Fibroblast of lung (primary cell): Measurements from ENCODE around the gene PSEN1. TPM values are rescaled to one million over a fixed set of nuclear protein-coding genes. Genes with fewer than 3 reads are reported as not detected.

Experiments
- DNase-seq, 2 donors: peaks; one replicate each; pipeline versions ENCODE4 v3.0.0 to v3.0.0-alpha.2; 2010; ENCODE audit warnings: low read depth in 2 of 2
- H2AFZ ChIP-seq: 2 replicates; pipeline ENCODE4 v1.5.1; 2012; ENCODE audit warnings: low read length, control low read depth, inconsistent platforms
- H3K27ac ChIP-seq: 2 replicates; pipeline ENCODE4 v1.5.1; 2011; ENCODE audit warnings: low read length, control low read depth; ENCODE audit not compliant: insufficient read depth
- H3K27me3 ChIP-seq: 2 replicates; pipeline ENCODE4 v1.5.1; 2011; ENCODE audit warnings: mild to moderate bottlenecking, low read length; ENCODE audit not compliant: control insufficient read depth, insufficient read depth
- H3K36me3 ChIP-seq: 2 replicates; pipeline ENCODE4 v1.5.1; 2011; ENCODE audit warnings: low read length; ENCODE audit not compliant: control insufficient read depth, insufficient read depth
- H3K4me1 ChIP-seq: 2 replicates; pipeline ENCODE4 v1.5.1; 2011; ENCODE audit warnings: low read length; ENCODE audit not compliant: control insufficient read depth, insufficient read depth; ENCODE audit errors: extremely low read depth
- H3K4me2 ChIP-seq: 2 replicates; pipeline ENCODE4 v1.5.1; 2011; ENCODE audit warnings: low read length, control low read depth; ENCODE audit not compliant: insufficient read depth; ENCODE audit errors: extremely low read depth
- H3K4me3 ChIP-seq, 4 experiments: fragments of 200-600 bp in 1 of 4; sonication (generic) in 1 of 4; replicated peaks in 1 of 4; 2 replicates each; pipeline ENCODE4 v1.5.1; 2011 to 2016; ENCODE audit warnings: low read length in 4 of 4, low read depth in 3 of 4, mild to moderate bottlenecking in 3 of 4, control low read depth in 2 of 4, inconsistent platforms in 1 of 4, mixed read lengths in 1 of 4; ENCODE audit not compliant: insufficient read depth in 1 of 4; ENCODE audit errors: control extremely low read depth in 1 of 4
- H3K79me2 ChIP-seq: 2 replicates; pipeline ENCODE4 v1.5.1; 2012; ENCODE audit warnings: mild to moderate bottlenecking, low read length, inconsistent platforms; ENCODE audit not compliant: control insufficient read depth, insufficient read depth
- H3K9ac ChIP-seq: 2 replicates; pipeline ENCODE4 v1.5.1; 2011; ENCODE audit warnings: mild to moderate bottlenecking, low read length, control low read depth; ENCODE audit not compliant: insufficient read depth
- H3K9me3 ChIP-seq: 2 replicates; pipeline ENCODE4 v1.5.1; 2012; ENCODE audit warnings: low read depth, low read length; ENCODE audit not compliant: control insufficient read depth, insufficient read depth
- H4K20me1 ChIP-seq: 2 replicates; pipeline ENCODE4 v1.5.1; 2011; ENCODE audit warnings: low read length; ENCODE audit not compliant: control insufficient read depth, insufficient read depth; ENCODE audit errors: extremely low read depth
- CTCF ChIP-seq, 2 donors: IDR thresholded peaks in 1 of 2; conservative IDR thresholded peaks in 1 of 2; 1 replicate in 1 of 2; 2 replicates in 1 of 2; pipeline ENCODE4 v1.5.1; 2011 to 2012; ENCODE audit warnings: low read length in 2 of 2, control low read depth in 1 of 2, inconsistent platforms in 1 of 2, low read depth in 1 of 2, mild to moderate bottlenecking in 1 of 2
- EZH2 ChIP-seq: IDR thresholded peaks from 2 replicates; pipeline ENCODE4 v1.5.1; 2012; ENCODE audit warnings: low read length, control low read depth, mild to moderate bottlenecking; ENCODE audit errors: missing control alignments
- polyA plus RNA-seq, 2 donors: library from polyadenylated mRNA; depleted of rRNA in 1 of 2; stranded (reverse) in 1 of 2; unstranded in 1 of 2; fragments of >200 nt; gene quantifications; 2 replicates each; pipeline ENCODE4 v1.2.1, GENCODE V29; 2011 to 2012; ENCODE audit warnings: missing spikeins in 1 of 2
- total RNA-seq: library from RNA; depleted of rRNA; stranded (reverse); fragments of >200 nt; gene quantifications from 2 replicates; pipeline ENCODE4 v1.2.1, GENCODE V29; 2014

Gene PSEN1
- total and polyA plus RNA-seq, 2 donors (not counting 1 experiment from before 2014, with no cell fraction given) = 22.0 to 53.7 TPM

GRCh38 chr14:73264885-73265720, 128.8 kb downstream of the PSEN1 start:
- peaks cover 7% of the 10 kb centered on the region for H3K4me1 ChIP-seq
- H3K79me2 ChIP-seq = no peaks in the 10 kb centered on the region
- H3K9me3 ChIP-seq = no peaks in the 10 kb centered on the region
- H3K36me3 ChIP-seq = peaks cover 2% of the 10 kb centered on the region
- no peak for DNase-seq
- H3K4me3 ChIP-seq = no peak overlapping the region
- no peaks in the 10 kb centered on the region for H3K27me3 ChIP-seq
- no peaks in the 10 kb centered on the region for H4K20me1 ChIP-seq
- no peak overlapping the region for H3K27ac ChIP-seq
- H3K4me2 ChIP-seq = no peak overlapping the region
- TF ChIP-seq CTCF (conservative IDR thresholded peaks at IDR 0.05 in 1 of 2, IDR thresholded peaks at IDR 0.05 in 1 of 2; ENCODE audit: low read depth in 1 of 2, low read length in 2 of 2) (no peak), EZH2 (no peak)
- no peak overlapping the region for H2AFZ ChIP-seq
- H3K9ac ChIP-seq = no peak overlapping the region

GRCh38 chr14:73265721-73266046, 129.4 kb downstream of the PSEN1 start:
- no peak overlapping the region for H3K4me3 ChIP-seq
- DNase-seq = no peak
- no peak overlapping the region for H3K9ac ChIP-seq
- no peak for TF ChIP-seq EZH2
- TF ChIP-seq CTCF (conservative IDR thresholded peaks at IDR 0.05 in 1 of 2, IDR thresholded peaks at IDR 0.05 in 1 of 2; ENCODE audit: low read depth in 1 of 2, low read length in 2 of 2) = no peak
- no peak overlapping the region for H3K4me2 ChIP-seq
- H3K4me1 ChIP-seq = peaks cover 7% of the 10 kb centered on the region
- peaks cover 2% of the 10 kb centered on the region for H3K36me3 ChIP-seq
- H3K27ac ChIP-seq = no peak overlapping the region
- no peaks in the 10 kb centered on the region for H3K9me3 ChIP-seq
- H4K20me1 ChIP-seq = no peaks in the 10 kb centered on the region
- H3K27me3 ChIP-seq = no peaks in the 10 kb centered on the region
- no peak overlapping the region for H2AFZ ChIP-seq
- no peaks in the 10 kb centered on the region for H3K79me2 ChIP-seq

GRCh38 chr14:73266317-73266716, 130.0 kb downstream of the PSEN1 start:
- H3K9me3 ChIP-seq = no peaks in the 10 kb centered on the region
- no peak overlapping the region for H3K4me3 ChIP-seq
- no peaks in the 10 kb centered on the region for H4K20me1 ChIP-seq
- no peak for DNase-seq
- H3K4me2 ChIP-seq = no peak overlapping the region
- H2AFZ ChIP-seq = no peak overlapping the region
- no peaks in the 10 kb centered on the region for H3K79me2 ChIP-seq
- no peak overlapping the region for H3K27ac ChIP-seq
- H3K36me3 ChIP-seq = peaks cover 2% of the 10 kb centered on the region
- H3K4me1 ChIP-seq = peaks cover 7% of the 10 kb centered on the region
- no peaks in the 10 kb centered on the region for H3K27me3 ChIP-seq
- TF ChIP-seq EZH2 (no peak), CTCF (conservative IDR thresholded peaks at IDR 0.05 in 1 of 2, IDR thresholded peaks at IDR 0.05 in 1 of 2; ENCODE audit: low read depth in 1 of 2, low read length in 2 of 2) (no peak)
- no peak overlapping the region for H3K9ac ChIP-seq
